Suprapubic skin (tissue), 4 donors: ENCODE results near the gene SSC5D. TPM values are rescaled to one million over a fixed set of nuclear protein-coding genes. Genes with fewer than 3 reads are reported as not detected.

ENCODE experiments used
- DNase-seq, 2 donors: peaks; one replicate each; pipeline ENCODE4 v3.0.0-alpha.2; 2019; ENCODE audit warnings: low spot score in 2 of 2
- H3K27ac ChIP-seq: fragments of 200-600 bp; sonication (generic); one replicate; pipeline ENCODE4 v1.5.1; 2019
- H3K27me3 ChIP-seq: fragments of 200-600 bp; sonication (generic); one replicate; pipeline ENCODE4 v1.5.1; 2019
- H3K36me3 ChIP-seq: fragments of 200-600 bp; sonication (generic); one replicate; pipeline ENCODE4 v1.5.1; 2019
- H3K4me1 ChIP-seq: fragments of 200-600 bp; sonication (generic); one replicate; pipeline ENCODE4 v1.5.1; 2019
- H3K4me3 ChIP-seq: fragments of 200-600 bp; sonication (generic); one replicate; pipeline ENCODE4 v1.5.1; 2019; ENCODE audit warnings: mild to moderate bottlenecking
- H3K9me3 ChIP-seq: fragments of 200-600 bp; sonication (generic); one replicate; pipeline ENCODE4 v1.5.1; 2019
- CTCF ChIP-seq, 2 donors: fragments of 200-600 bp in 1 of 2; fragments of 450-650 bp in 1 of 2; sonication (generic) in 1 of 2; IDR thresholded peaks; one replicate each; pipeline ENCODE4 v1.5.1; 2016 to 2019; ENCODE audit warnings: antibody characterized with exemption in 2 of 2, mild to moderate bottlenecking in 1 of 2, moderate library complexity in 1 of 2
- EP300 ChIP-seq: sonication (generic); formaldehyde crosslinking; IDR thresholded peaks from one replicate; pipeline ENCODE4 v1.6.1; 2017; ENCODE audit warnings: antibody characterized with exemption
- POLR2A ChIP-seq, 2 donors: fragments of 450-650 bp; IDR thresholded peaks; one replicate each; pipeline ENCODE4 v1.6.1; 2017; ENCODE audit warnings: antibody characterized with exemption in 2 of 2, mild to moderate bottlenecking in 2 of 2, moderate library complexity in 2 of 2
- POLR2AphosphoS5 ChIP-seq, 3 donors: sonication (generic); formaldehyde crosslinking; IDR thresholded peaks; one replicate each; pipeline ENCODE4 v1.6.1; 2017; ENCODE audit warnings: antibody characterized with exemption in 3 of 3
- WGBS: methylation state at CpG from one replicate; pipeline ENCODE4 v1.1.5; 2018; 5-methylcytosine and 5-hydroxymethylcytosine counted together
- total RNA-seq, 4 donors: library from RNA; depleted of rRNA; stranded (reverse); fragments of >200 nt; gene quantifications; one replicate each; pipeline ENCODE4 v1.1.0, GENCODE V29; 2016

The SSC5D gene
- total RNA-seq, 4 donors from 2014 or later: 0.57 to 2.1 (median 1.0) TPM

GRCh38 chr19:55457683-55458457 lies 30.4 kb upstream of the SSC5D start:
- Histone ChIP-seq H3K36me3 (peaks cover 20% of the 10 kb centered on the region), H3K9me3 (no peaks in the 10 kb centered on the region), H3K27ac (no peak overlapping the region), H3K4me3 (no peak overlapping the region), H3K27me3 (peaks cover under 1% of the 10 kb centered on the region), H3K4me1 (peaks cover 29% of the 10 kb centered on the region)
- DNase-seq: no peak
- no peak for TF ChIP-seq EP300
- TF ChIP-seq POLR2AphosphoS5 (IDR thresholded peaks at IDR 0.05): no peak
- TF ChIP-seq CTCF (IDR thresholded peaks at IDR 0.05): no peak
- no peak for TF ChIP-seq POLR2A (IDR thresholded peaks at IDR 0.05)
- WGBS: 84% methylated on average over 16 of the region's 16 CpGs

- TF ChIP-seq CTCF (IDR thresholded peaks at IDR 0.05) (no peak), POLR2A (IDR thresholded peaks at IDR 0.05) (no peak), EP300 (no peak), POLR2AphosphoS5 (IDR thresholded peaks at IDR 0.05) (no peak)
- Histone ChIP-seq H3K9me3 (no peaks in the 10 kb centered on the region), H3K4me1 (peaks cover 27% of the 10 kb centered on the region), H3K27ac (no peak overlapping the region), H3K36me3 (peaks cover 20% of the 10 kb centered on the region), H3K4me3 (no peak overlapping the region), H3K27me3 (no peaks in the 10 kb centered on the region)
- 65% methylated on average over 8 of the region's 8 CpGs for WGBS
- no peak for DNase-seq
Observed at GRCh38 chr19:55459551-55459949, 28.7 kb upstream of the SSC5D start.

GRCh38 chr19:55459950-55460657 lies 28.1 kb upstream of the SSC5D start:
- 14% methylated on average over 16 of the region's 16 CpGs for WGBS
- H3K27ac ChIP-seq: no peak overlapping the region
- peaks cover 14% of the 10 kb centered on the region for H3K36me3 ChIP-seq
- peak overlapping the region; percentile 63 for H3K4me3 ChIP-seq
- peaks cover 27% of the 10 kb centered on the region for H3K4me1 ChIP-seq
- TF ChIP-seq POLR2AphosphoS5 (IDR thresholded peaks at IDR 0.05) (no peak), CTCF (IDR thresholded peaks at IDR 0.05) (no peak), POLR2A (IDR thresholded peaks at IDR 0.05) (no peak), EP300 (no peak)
- no peaks in the 10 kb centered on the region for H3K9me3 ChIP-seq
- no peaks in the 10 kb centered on the region for H3K27me3 ChIP-seq
- no peak for DNase-seq

- Histone ChIP-seq H3K27ac (peak overlapping the region; percentile 88), H3K4me3 (peak overlapping the region; percentile 63), H3K36me3 (peaks cover 8% of the 10 kb centered on the region), H3K9me3 (no peaks in the 10 kb centered on the region), H3K4me1 (peaks cover 27% of the 10 kb centered on the region), H3K27me3 (no peaks in the 10 kb centered on the region)
- DNase-seq: peak; percentile 92 to 93
- 8% methylated on average over 24 of the region's 24 CpGs for WGBS
- no peak for TF ChIP-seq EP300
- no peak for TF ChIP-seq POLR2AphosphoS5 (IDR thresholded peaks at IDR 0.05)
- no peak for TF ChIP-seq CTCF (IDR thresholded peaks at IDR 0.05)
- TF ChIP-seq POLR2A (IDR thresholded peaks at IDR 0.05): no peak
Observed at GRCh38 chr19:55460670-55461258, 27.5 kb upstream of the SSC5D start.
